ENCODE data around the gene RAD50. TPM values are rescaled to one million over a fixed set of nuclear protein-coding genes. Genes with fewer than 3 reads are reported as not detected.

Gene RAD50
- total RNA-seq, 1 experiment from 2014 or later = 25.2 TPM

DNA sequence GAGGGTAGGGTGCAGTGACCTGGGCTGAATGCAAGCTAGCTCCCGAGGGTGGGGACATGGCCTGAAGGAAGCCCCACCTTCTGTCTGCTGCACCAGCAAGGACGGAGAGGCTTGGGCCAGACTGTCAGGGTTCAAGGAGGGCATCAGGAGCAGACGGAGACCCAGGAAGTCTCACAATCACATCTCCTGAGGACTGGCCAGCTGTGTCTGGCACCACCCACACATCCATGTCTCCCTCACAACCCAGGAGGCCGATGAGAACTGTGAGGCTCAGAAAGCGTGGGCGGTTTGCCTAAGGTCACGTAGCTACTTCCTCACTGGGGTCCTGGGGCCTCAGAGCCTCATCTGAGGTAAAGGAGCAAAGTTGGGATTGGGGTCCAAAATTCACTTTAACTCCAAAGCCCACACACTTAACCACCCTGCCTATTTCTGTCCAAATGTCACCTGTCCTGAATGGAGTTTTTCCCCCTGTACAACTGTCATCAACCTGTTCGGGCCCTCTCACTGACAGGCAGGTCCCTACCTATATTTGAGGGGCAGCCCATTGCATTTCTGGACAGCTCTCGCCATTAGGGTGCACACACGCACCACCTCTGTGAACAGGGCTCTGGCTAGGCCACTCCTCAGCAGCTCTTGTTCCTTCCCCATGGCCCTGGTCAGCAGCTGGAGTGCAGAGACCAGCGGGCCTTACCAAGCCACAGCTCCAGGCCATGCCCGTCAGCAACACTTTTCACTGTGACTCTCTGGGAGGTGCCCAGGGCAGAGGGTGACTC lies 104.6 kb downstream of the RAD50 start:
- DNase-seq (ENCODE audit: low read depth) = no peak

DNA sequence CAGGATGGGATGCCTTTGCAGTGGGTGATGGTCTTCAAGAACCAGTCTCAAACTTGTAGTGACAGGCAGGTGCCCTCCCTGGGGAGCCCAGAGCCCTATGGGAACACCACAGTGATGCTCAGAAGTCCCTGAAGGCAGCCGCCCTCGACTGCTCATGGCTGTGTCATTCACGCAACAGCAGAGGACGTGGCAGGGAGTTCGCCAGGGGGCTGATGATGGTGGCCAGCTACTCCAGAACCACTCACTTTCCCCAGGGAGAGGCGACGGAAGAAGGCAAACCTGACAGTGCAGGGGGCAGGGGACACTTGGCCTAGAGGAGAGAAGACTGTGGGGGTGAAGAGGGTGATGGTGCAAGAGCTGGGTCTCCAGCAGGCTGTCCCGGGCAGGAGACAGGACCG lies 105.2 kb downstream of the RAD50 start:
- DNase-seq (ENCODE audit: low read depth) = no peak

DNA sequence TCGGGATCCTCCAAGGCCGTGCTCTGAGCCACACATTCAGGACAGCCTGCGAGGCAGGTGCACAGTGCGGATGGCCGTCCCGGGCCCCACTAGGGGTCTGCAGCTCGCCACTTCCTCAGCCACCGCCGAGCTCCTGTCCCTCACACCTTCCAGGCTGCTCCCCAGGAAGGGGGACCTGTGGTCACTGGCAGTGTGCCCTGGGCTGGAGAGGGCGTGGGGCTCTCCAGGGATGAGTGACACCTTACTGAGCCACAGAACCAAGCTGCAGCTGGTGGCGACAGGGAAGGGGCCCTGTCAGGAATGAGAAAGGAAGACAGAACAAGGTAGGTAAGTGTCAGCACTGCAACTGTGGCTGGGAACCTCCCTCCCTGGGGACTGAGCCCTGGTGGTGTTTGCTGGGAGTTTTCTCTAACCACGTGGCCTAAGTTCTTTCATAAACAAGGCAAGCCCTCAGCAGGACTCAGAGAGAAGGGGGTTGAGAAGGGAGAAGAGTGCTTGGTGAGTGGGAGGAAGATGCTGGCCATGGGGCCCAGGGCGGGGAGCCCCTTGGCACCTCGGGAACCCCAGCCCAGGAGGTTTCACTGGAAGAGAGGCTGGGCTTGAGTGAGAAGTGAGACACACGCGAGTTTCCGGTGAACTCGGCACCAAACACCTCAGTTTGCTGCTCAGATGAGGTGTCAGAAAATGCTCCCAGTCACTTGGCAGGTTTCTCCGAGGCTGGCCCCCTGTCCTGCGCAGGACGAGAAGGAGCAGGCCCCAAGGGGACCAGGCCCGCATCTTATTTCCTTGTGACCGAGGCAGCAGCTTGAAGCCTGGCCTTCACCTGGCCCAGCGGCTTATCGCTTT lies 106.4 kb downstream of the RAD50 start:
- no peak for DNase-seq (ENCODE audit: low read depth)

DNA sequence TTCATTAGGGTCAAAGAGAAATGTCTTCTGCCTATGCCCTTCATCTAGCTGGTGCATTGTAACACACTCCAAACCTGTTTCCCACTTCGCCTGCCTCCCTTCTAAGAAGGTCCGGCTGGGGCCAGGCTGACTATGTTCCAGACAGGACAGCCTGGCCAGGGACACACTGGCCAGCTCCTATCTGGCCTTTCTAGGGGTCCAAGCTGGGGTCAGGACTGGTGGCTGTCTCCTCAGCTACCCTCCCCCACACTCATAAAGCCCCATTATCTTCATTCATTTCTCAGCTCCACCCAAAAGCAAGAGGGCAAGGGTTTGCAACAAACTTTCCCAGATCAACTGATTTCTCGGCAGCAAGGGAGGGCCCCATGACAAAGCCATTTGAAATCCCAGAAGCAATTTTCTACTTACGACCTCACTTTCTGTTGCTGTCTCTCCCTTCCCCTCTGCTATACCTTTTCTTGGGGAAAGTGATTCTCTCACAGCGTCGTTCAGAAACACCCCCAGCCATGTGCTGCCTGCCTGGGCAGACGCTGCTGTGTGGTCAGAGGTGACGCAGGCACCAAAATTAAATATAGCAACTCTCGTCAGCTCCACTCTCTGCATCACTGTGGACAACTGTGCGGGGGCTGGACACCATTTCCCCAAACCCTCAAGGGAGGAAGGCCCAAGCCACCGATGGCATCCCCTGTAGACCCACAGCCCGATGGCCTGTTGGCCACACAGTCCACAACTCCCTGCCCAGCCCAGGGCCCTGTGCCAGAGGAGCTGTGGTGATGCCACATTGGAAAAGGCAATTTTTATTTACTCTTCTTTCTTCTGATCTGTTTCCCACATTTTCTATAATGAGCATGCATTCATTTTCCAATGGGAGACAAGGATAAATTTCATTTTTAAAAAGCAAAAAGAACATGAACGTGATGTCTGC lies 107.3 kb downstream of the RAD50 start:
- no peak for DNase-seq (ENCODE audit: low read depth)

DNA sequence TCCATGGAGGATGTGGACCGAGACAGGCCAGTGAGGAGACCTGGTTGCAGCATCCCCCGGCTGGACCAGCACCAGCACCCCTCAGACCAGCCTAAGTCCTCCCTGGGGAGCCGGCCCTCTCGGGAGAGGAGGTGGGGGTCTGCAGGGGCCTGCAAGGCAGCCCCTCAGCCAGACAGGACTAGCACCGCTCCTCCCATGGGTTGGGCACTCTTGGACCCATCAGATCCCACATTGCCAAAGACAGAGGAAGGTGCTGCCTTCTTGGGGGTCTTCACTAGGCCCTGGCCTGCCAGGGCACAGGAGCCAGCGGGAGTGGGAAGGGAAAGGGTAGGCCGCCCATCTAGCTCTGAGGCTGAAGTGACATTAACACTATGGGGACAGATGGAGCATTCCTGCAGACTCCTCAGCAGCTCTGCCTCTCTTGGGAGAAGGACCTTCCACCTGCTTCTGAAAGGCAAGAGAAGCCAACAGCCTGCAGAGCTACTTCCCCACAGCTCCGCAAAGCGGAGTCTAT lies 108.0 kb downstream of the RAD50 start:
- no peak for DNase-seq (ENCODE audit: low read depth)

DNA sequence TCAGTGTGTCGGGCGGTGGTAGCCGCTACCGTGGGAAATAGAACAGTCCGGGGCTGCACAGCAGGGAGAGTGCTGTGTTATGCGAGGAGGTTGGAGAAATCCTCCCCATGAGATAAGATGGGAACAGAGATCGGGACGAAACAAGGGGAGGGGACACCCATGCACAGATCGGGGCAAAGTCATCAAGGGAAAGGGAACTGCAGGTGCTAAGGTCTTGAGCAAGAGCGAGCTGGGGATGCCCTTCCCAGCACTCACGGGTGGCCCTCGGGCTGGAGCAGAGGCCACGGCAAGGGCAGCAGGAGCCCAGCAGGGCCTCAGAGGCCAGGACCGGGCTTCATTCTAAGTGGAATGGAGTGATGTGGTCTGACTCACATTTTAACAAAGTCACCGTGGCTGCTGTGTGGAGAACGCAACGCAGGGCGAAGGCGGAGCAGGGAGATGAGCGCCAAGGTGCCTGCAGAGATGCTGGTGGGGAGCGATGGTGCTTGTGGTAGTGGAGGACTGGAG lies 108.8 kb downstream of the RAD50 start:
- no peak for DNase-seq (ENCODE audit: low read depth)

DNA sequence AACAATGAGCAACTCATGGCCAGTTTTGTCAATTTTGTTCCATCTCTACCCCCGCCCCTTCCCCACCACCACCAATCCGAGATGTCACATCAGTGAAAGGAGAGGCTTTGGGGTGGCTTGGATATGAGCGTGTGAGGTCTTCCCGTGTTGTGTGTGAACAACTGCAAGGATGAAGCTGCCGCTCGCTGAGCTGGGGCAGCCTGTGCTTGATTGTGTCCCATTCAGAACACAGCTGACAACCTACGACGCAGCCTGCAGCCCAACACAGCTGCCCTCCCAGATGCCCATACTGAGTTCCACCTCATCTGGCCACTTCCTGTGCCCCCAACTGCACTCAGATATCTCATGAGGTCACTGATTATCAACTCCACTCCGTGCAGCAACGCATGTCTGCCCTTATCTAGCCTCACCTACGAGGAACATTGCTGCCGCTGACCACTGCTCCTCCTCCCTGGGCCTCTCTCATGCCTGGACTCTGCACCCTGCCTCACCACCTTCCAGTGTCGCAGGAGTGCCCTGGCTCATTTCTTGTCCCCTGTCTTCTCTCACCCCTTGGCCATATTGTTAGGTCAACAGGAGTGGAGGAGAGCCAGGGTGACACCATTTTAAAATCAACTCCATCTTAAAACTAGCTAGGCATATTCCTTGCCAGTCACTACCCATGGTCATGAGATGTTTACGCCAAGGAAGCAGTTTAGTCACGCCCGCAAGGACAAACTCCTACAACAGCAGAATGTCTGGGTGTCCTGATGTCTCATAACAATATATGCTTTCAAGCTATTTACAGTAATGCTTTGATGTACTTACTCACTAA lies 109.7 kb downstream of the RAD50 start:
- no peak for DNase-seq (ENCODE audit: low read depth)

DNA sequence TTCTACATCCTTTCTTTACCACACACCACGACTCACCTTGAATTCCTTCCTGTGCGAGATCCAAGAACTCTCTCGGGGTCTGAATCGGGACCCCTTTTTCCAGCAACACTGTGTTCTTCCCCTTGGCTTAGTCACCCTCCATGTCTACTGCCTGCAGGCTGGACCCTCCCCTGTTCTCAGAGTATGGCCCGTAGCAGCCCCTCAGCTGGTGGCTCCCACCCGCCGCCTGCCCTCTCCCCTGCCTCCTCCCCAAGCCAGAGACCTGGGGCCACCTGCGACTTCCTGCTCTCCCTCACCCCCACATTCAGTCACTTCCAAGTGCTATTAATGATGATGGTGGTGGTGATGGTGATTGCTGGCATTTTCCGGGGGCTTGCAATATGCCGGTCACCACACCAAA lies 110.5 kb downstream of the RAD50 start:
- DNase-seq (ENCODE audit: low read depth) = no peak

DNA sequence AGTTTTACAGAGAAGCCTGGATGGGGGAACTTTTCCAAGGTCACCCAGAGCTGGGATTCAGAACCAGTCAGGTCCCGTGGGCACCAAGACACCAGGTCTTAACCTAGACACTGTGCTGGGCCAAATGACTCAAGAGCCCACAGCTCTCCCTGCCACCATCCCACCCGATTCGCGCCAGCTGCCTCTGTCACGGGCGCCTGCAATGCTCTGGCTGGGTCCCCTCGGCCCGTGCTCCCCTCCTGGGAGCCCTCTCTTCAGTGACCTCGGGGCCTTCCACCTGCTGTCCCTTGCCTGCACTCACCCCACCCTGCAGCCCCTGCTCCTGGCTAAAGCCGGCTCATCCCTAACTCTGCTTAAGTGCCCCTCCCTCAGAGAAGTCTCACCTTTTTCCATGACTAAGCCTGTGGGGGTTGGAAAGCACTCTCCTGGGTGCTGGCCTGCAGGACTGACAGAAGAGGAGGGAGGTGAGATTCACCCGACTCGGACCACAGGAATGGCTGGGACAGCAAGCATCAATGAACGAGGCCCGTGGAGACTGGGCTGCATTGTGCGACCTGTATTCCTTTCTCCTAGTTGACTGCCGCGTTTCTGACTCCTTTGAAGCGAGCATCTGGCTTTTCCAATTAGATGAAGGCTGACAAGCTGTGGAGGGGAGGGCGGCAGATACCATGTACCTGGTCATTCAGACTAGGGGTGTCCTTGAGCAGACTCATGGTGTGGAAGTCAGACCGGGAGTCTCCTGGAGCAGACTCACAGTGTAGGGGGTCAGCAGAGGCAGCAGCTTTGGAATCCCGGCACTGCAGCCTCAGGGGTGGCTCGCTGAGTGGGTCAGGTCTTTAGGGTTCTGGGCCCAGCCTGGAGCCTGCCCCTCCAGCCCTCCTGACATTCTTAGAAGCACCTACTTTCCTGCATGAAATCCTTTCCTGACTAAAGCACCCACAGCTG lies 111.3 kb downstream of the RAD50 start:
- DNase-seq (ENCODE audit: low read depth) = no peak

DNA sequence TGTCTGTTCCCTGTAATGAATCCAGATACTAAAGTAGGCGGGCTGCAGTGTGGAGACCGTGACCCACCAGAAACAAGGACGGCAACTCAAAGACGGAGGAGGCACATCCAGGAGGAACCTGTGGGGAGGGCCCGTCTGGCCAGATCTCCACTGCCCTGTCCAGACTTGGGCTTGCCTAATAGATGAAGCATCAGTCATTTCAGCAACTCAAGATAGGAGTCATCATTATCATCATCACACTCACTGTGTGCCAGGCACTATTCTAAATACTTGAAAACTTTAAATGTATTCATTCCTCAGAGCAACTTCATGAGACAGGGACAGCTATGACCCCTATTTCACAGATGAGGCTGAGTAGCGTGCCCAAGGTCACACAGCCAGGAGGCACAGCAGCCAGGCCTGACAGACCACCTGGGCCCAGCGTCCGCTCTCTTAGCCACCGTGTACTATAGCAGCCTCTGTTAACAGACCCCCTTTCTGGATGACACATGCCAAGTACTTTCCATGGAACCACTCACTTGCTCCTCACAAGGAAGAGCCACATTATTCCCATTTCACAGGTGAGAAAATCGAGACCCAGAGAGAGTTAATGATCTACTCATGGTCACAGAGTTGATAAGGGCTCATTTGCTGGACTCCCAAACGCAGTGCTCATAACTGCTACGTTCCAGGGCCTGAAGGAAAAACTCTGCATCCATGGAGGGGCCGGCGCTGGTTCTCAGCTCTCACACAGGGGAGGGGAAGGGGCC lies 112.1 kb downstream of the RAD50 start:
- DNase-seq (ENCODE audit: low read depth) = no peak

DNA sequence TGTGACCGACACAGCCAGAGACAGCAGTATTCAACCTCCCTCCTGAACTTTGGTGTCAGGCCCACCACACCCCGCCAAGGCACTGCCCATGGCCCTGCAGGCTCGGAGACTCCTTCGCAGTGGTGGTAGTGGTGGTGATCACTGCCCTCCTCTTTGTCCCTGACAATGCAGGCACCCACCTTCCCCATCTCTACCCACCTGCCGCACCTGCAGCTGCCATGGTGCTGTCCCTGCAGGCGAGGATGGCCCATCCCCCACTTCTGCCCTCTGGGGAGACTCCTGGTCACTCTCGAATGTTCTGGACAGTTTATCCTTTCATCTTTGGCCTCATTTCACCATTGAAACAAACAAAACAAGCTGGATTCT lies 112.7 kb downstream of the RAD50 start:
- no peak for DNase-seq (ENCODE audit: low read depth)

DNA sequence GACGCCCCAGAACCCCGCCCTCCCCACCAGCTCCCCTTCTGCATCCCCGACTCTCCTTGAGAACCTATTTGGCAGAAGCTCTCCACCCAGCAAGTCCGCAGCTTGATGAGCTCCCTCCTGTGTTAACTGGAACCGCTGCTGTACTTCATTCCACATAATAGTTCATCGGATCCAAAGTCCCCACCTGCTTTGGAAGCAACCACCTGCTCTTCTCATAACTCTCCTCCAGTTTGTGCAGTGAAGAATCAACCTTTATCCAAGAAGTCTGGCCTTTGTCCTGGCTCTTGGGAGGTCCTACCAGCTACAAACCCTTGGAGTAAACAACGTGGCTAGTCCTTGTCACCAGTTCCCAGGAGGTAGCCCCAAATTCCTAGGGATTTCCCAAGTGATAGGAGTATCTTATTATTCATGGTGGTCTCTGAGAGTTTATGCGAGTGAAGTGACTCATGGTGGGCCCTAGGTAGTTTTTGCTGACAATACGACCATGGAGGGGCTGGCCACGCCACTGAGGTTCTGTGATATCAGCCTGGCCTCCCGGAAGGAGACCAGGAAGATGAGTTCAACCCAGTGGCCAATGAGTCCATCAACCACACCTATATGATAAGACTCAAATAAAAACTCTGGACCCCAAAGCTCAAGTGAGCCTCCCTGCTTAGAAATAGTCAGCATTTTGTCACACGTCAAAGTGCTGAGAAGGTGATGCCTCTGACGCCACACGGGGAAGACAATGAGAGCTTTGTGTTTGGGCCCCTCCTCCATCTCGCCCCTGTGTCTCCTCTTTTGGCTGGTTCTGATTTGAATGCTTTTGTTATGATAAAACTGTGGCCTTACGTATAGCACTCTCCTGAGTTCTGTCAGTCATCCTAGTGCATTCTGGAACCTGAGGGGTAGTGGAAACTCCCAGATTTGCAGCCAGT lies 113.4 kb downstream of the RAD50 start:
- DNase-seq (ENCODE audit: low read depth) = no peak

DNA sequence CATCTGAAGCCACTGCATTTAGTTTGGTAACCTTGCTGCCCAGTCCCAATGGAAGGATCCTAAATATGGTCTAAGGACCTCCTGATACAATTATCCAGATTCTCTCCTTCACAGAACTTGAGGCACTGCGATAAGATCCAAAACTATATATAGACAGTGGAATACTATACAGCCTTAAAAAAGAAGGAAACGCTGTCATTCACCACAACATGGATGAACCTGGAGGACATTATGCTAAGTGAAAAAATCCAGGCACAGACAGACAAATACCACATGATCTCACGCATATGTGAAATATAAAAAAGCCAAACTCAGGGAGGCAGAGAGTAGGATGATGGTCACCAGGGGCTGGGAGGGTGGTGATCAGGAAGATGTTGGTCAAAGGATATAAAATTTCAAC lies 114.2 kb downstream of the RAD50 start:
- no peak for DNase-seq (ENCODE audit: low read depth)

DNA sequence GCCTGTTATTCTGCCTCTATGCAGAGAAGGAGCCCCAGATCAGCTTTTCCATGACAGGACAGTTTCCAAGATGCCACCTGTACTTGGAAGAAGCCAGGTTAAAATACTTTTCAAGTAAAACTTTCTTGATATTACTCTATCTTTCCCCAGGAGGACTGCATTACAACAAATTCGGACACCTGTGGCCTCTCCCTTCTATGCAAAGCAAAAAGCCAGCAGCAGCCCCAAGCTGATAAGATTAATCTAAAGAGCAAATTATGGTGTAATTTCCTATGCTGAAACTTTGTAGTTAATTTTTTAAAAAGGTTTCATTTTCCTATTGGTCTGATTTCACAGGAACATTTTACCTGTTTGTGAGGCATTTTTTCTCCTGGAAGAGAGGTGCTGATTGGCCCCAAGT lies 116.7 kb downstream of the RAD50 start:
- DNase-seq (ENCODE audit: low read depth) = no peak

DNA sequence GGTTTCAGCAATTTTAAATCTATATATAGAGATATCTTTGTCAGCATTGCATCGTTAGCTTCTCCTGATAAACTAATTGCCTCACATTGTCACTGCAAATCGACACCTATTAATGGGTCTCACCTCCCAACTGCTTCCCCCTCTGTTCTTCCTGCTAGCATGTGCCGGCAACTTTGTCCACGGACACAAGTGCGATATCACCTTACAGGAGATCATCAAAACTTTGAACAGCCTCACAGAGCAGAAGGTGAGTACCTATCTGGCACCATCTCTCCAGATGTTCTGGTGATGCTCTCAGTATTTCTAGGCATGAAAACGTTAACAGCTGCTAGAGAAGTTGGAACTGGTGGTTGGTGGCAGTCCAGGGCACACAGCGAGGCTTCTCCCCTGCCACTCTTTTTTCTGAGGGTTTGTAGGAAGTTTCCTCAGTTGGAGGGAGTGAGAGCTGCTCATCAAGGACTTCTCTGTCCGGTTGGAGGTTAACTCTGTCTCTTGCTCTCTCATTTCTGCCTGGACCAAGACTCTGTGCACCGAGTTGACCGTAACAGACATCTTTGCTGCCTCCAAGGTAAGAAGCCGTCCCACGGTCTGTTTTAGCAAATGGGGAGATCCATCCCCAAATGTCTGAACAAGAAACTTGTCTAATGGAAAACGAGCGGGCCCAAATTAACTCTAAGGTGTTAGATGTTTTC lies 117.3 kb downstream of the RAD50 start, which contains the start of gene IL4:
Gene IL4, plus strand, starts transcription at position 51 of the 692 bp plus-strand sequence. Its CDS starts 62 bp downstream, at position 113.
- DNase-seq (ENCODE audit: low read depth) = no peak

DNA sequence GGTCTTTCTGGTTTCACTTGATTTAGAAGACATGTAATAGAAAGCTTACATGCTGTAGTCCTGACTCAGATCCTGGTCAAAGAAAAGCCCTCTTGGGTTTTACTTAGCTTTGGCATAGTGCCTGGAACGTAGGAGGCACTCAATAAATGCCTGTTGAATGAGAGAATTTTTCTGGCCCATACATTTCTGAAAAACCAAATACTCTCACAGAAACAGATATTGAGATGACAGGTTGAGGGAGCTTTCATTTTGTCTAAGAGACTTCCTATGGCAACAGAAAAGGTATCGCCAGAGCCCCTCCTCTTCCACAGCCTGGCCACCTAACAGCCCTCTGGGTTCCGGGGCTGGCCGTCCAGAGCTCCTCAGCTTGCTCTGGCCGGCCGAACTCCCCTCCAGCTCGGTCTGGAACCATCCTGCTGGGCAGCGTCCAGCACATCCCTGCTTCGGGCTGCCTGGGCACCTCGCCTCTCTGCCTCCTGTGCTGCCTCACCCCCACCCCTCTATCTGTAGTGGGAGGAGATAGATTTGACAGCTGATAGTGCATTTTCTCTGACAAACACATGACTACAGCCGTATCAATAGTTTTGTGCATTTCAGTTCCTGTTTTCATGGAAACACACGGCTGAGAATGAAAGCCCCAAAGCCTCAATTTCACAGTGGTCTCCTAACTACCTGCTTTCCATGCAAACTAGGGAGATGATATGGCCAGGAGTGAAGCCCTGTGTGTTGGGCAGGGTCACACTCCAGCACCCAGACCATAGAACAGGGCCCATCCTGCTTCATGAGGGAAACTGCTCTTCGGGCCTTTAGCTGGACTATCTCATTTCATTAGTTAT lies 118.1 kb downstream of the RAD50 start:
- DNase-seq (ENCODE audit: low read depth) = peak; percentile 83
